Mammary epithelial cell (primary cell): ENCODE measurements around the gene SH3GLB1.

Experiments used
- CTCF ChIP-seq, 2 donors: IDR thresholded peaks in 1 of 2; conservative IDR thresholded peaks in 1 of 2; 2 replicates each; pipeline ENCODE4 v1.5.1; 2011 to 2012; ENCODE audit warnings: inconsistent platforms in 2 of 2, low read length in 2 of 2, mild to moderate bottlenecking in 2 of 2, control low read depth in 1 of 2, low read depth in 1 of 2; ENCODE audit not compliant: insufficient read depth in 1 of 2; ENCODE audit errors: extremely low read depth in 1 of 2
- EZH2 ChIP-seq: IDR thresholded peaks from 2 replicates; pipeline ENCODE4 v1.6.1; 2012; ENCODE audit warnings: low read length, inconsistent platforms, borderline replicate concordance

- TF ChIP-seq CTCF (conservative IDR thresholded peaks at IDR 0.05 in 1 of 2, IDR thresholded peaks at IDR 0.05 in 1 of 2; ENCODE audit: extremely low read depth in 1 of 2, insufficient read depth in 1 of 2, low read depth in 1 of 2, low read length in 2 of 2): no peak
- no peak for TF ChIP-seq EZH2
Observed at GRCh38 chr1:86666368-86666767, 38.0 kb upstream of the SH3GLB1 start.
